Keratinocyte (primary cell): ENCODE data around the gene SCUBE2. TPM values are rescaled to one million over a fixed set of nuclear protein-coding genes. Genes with fewer than 3 reads are reported as not detected.

Experiments used
- DNase-seq: peaks from one replicate; pipeline ENCODE4 v3.0.0-alpha.2; 2011; ENCODE audit warnings: low read depth, missing footprints, low spot score
- FAIRE-seq: peaks from 2 replicates; lab custom pipeline; 2011; peaks lifted over from hg19 to GRCh38; lab: Jason Lieb, UNC
- H2AFZ ChIP-seq: 2 replicates; pipeline ENCODE4 v1.6.0; 2012; ENCODE audit warnings: low read length, control low read depth, inconsistent platforms; ENCODE audit not compliant: control insufficient read depth
- H3K27ac ChIP-seq: 2 replicates; pipeline ENCODE4 v1.5.1; 2011; ENCODE audit warnings: low read length; ENCODE audit not compliant: control insufficient read depth, insufficient read depth
- H3K27me3 ChIP-seq: 3 replicates; pipeline ENCODE4 v1.6.0; 2011; ENCODE audit warnings: low read length; ENCODE audit not compliant: control insufficient read depth, insufficient read depth; ENCODE audit errors: extremely low read depth
- H3K36me3 ChIP-seq, 2 experiments: 2 replicates in 1 of 2; 3 replicates in 1 of 2; pipeline ENCODE4 v1.5.1; 2011; ENCODE audit warnings: low read length in 2 of 2, mild to moderate bottlenecking in 1 of 2; ENCODE audit not compliant: control insufficient read depth in 2 of 2, insufficient read depth in 2 of 2; ENCODE audit errors: extremely low read depth in 1 of 2
- H3K4me1 ChIP-seq: 3 replicates; pipeline ENCODE4 v1.5.1; 2011; ENCODE audit warnings: low read length; ENCODE audit not compliant: control insufficient read depth, insufficient read depth; ENCODE audit errors: extremely low read depth
- H3K4me2 ChIP-seq: 3 replicates; pipeline ENCODE4 v1.6.0; 2011; ENCODE audit warnings: low read depth, low read length; ENCODE audit not compliant: control insufficient read depth, insufficient read depth; ENCODE audit errors: extremely low read depth
- H3K4me3 ChIP-seq, 3 experiments: fragments of 200-600 bp in 1 of 3; sonication (generic) in 1 of 3; 2 replicates in 2 of 3; 3 replicates in 1 of 3; pipeline ENCODE4 v1.5.1; 2011 to 2016; ENCODE audit warnings: low read length in 3 of 3, mild to moderate bottlenecking in 3 of 3, control low read depth in 2 of 3, inconsistent platforms in 1 of 3, low read depth in 1 of 3, mixed read lengths in 1 of 3, mixed run types in 1 of 3, moderate library complexity in 1 of 3; ENCODE audit not compliant: control insufficient read depth in 2 of 3, insufficient read depth in 2 of 3; ENCODE audit errors: extremely low read depth in 1 of 3
- H3K79me2 ChIP-seq: 2 replicates; pipeline ENCODE4 v1.6.0; 2012; ENCODE audit warnings: low read length; ENCODE audit not compliant: control insufficient read depth, insufficient read depth
- H3K9ac ChIP-seq: 3 replicates; pipeline ENCODE4 v1.6.0; 2011; ENCODE audit warnings: low read length; ENCODE audit not compliant: control insufficient read depth, insufficient read depth; ENCODE audit errors: extremely low read depth
- H3K9me1 ChIP-seq: 3 replicates; pipeline ENCODE4 v1.6.0; 2011; ENCODE audit warnings: low read length; ENCODE audit not compliant: control insufficient read depth, insufficient read depth; ENCODE audit errors: extremely low read depth
- H3K9me3 ChIP-seq: 2 replicates; pipeline ENCODE4 v1.5.1; 2012; ENCODE audit warnings: low read depth, low read length; ENCODE audit not compliant: control insufficient read depth
- H4K20me1 ChIP-seq: 3 replicates; pipeline ENCODE4 v1.6.0; 2011; ENCODE audit warnings: low read length; ENCODE audit not compliant: control insufficient read depth, insufficient read depth; ENCODE audit errors: extremely low read depth
- CTCF ChIP-seq, 3 experiments: IDR thresholded peaks in 1 of 3; conservative IDR thresholded peaks in 1 of 3; optimal IDR thresholded peaks in 1 of 3; 2 replicates in 2 of 3; 3 replicates in 1 of 3; pipeline versions ENCODE3 to v1.5.1; 2011; ENCODE audit warnings: low read length in 3 of 3, mild to moderate bottlenecking in 3 of 3, moderate library complexity in 2 of 3, control low read depth in 1 of 3, inconsistent platforms in 1 of 3; ENCODE audit not compliant: insufficient read depth in 2 of 3; ENCODE audit errors: extremely low read depth in 1 of 3
- EZH2 ChIP-seq: IDR thresholded peaks from one replicate; pipeline ENCODE4 v1.6.1; 2012; ENCODE audit warnings: inconsistent platforms, mild to moderate bottlenecking, low read length, moderate library complexity
- dilution Hi-C: fragments of 300-500 bp; cut with MboI; formaldehyde crosslinking; loops from one replicate; pipeline ENCODE4 v1.7.0; 2020; ENCODE audit warnings: low sequenced_read_pairs; ENCODE audit not compliant: extremely low pct_ligation_motif_present
- polyA plus RNA-seq, 5 experiments: library from polyadenylated mRNA; depleted of rRNA in 3 of 5; stranded (reverse) in 3 of 5; stranded (forward) in 1 of 5; unstranded in 1 of 5; fragments of >200 nt; gene quantifications; 1 replicate in 1 of 5; 2 replicates in 3 of 5; 3 replicates in 1 of 5; pipeline versions ENCODE4 v1.2.1 to v1.2.3, GENCODE V29; 2011 to 2012; ENCODE audit warnings: missing spikeins in 2 of 5, low read depth in 1 of 5, low replicate concordance in 1 of 5

SCUBE2 gene
- polyA plus RNA-seq, 1 donor (not counting 4 experiments of a cell fraction or from before 2014, with no cell fraction given), result 1.5 TPM

- DNase-seq, result no peak
- H3K4me2 ChIP-seq, result peak overlapping the region; percentile 87
- no peak overlapping the region for H2AFZ ChIP-seq
- no peaks in the 10 kb centered on the region for H3K9me1 ChIP-seq
- H3K4me1 ChIP-seq, result peaks cover 19% of the 10 kb centered on the region
- FAIRE-seq, result no peak
- no peak overlapping the region for H3K27ac ChIP-seq
- H3K36me3 ChIP-seq, result no peaks in the 10 kb centered on the region
- H3K4me3 ChIP-seq, result peak overlapping the region; percentile 31 to 62 (median 48)
- no peak overlapping the region for H3K9ac ChIP-seq
- TF ChIP-seq EZH2 (peak; percentile 35), CTCF (optimal IDR thresholded peaks at IDR 0.05 in 1 of 3, IDR thresholded peaks at IDR 0.05 in 1 of 3, conservative IDR thresholded peaks at IDR 0.05 in 1 of 3; ENCODE audit: extremely low read depth in 1 of 3, insufficient read depth in 2 of 3, low read length in 3 of 3) (no peak)
- H3K9me3 ChIP-seq, result no peaks in the 10 kb centered on the region
- dilution Hi-C loops, result no loop called here
- no peaks in the 10 kb centered on the region for H4K20me1 ChIP-seq
- H3K27me3 ChIP-seq, result peaks cover 51% of the 10 kb centered on the region
- H3K79me2 ChIP-seq, result no peaks in the 10 kb centered on the region
Observed at GRCh38 chr11:9004183-9004926, 87.0 kb downstream of the SCUBE2 start.

GRCh38 chr11:9003573-9004182, 87.7 kb downstream of the SCUBE2 start, which contains the start of gene NRIP3:
NRIP3 (minus strand) TSS chr11:9004001; CDS start chr11:9003935, 66 bp downstream.
- Histone ChIP-seq H3K27me3 (peaks cover 49% of the 10 kb centered on the region), H3K9me1 (no peaks in the 10 kb centered on the region), H3K79me2 (no peaks in the 10 kb centered on the region), H4K20me1 (no peaks in the 10 kb centered on the region), H3K4me1 (peaks cover 19% of the 10 kb centered on the region), H3K27ac (no peak within 1 kb of the TSS), H3K36me3 (no peaks in the 10 kb centered on the region), H3K4me3 (peak within 1 kb of the TSS; percentile 31 to 62 (median 48)), H3K9ac (peak within 1 kb of the TSS; percentile 48), H3K9me3 (no peaks in the 10 kb centered on the region), H2AFZ (peak within 1 kb of the TSS; percentile 73), H3K4me2 (peak within 1 kb of the TSS; percentile 87)
- DNase-seq (no peak), FAIRE-seq (no peak)
- dilution Hi-C loops, result no loop called here
- TF ChIP-seq EZH2, result peak; percentile 74
- no peak for TF ChIP-seq CTCF (optimal IDR thresholded peaks at IDR 0.05 in 1 of 3, IDR thresholded peaks at IDR 0.05 in 1 of 3, conservative IDR thresholded peaks at IDR 0.05 in 1 of 3; ENCODE audit: extremely low read depth in 1 of 3, insufficient read depth in 2 of 3, low read length in 3 of 3)
